ENCODE data around the gene ANKFN1. TPM values are rescaled to one million over a fixed set of nuclear protein-coding genes. Genes with fewer than 3 reads are reported as not detected.

The ANKFN1 gene
- total RNA-seq, 4 donors from 2014 or later = 0.67 to 0.94 TPM; not detected in 2

GRCh38 chr17:56367366-56367765 lies 214.1 kb downstream of the ANKFN1 start:
- Histone ChIP-seq H3K9me3 (no peaks in the 10 kb centered on the region), H3K4me3 (replicated peaks in 1 of 3) (no peak overlapping the region), H3K36me3 (no peaks in the 10 kb centered on the region), H3K27me3 (no peaks in the 10 kb centered on the region), H3K4me1 (no peaks in the 10 kb centered on the region), H3K27ac (no peak overlapping the region)
- WGBS, 2 donors = 78 to 86% methylated on average over 1 of the region's 1 CpG
- intact Hi-C loops (cut with DNase I) = no loop called here
- no peak for DNase-seq
- no peak for TF ChIP-seq POLR2A (IDR thresholded peaks at IDR 0.05)
- TF ChIP-seq, protein P1, sequence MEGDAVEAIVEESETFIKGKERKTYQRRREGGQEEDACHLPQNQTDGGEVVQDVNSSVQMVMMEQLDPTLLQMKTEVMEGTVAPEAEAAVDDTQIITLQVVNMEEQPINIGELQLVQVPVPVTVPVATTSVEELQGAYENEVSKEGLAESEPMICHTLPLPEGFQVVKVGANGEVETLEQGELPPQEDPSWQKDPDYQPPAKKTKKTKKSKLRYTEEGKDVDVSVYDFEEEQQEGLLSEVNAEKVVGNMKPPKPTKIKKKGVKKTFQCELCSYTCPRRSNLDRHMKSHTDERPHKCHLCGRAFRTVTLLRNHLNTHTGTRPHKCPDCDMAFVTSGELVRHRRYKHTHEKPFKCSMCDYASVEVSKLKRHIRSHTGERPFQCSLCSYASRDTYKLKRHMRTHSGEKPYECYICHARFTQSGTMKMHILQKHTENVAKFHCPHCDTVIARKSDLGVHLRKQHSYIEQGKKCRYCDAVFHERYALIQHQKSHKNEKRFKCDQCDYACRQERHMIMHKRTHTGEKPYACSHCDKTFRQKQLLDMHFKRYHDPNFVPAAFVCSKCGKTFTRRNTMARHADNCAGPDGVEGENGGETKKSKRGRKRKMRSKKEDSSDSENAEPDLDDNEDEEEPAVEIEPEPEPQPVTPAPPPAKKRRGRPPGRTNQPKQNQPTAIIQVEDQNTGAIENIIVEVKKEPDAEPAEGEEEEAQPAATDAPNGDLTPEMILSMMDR (IDR thresholded peaks at IDR 0.05) = no peak

DNA sequence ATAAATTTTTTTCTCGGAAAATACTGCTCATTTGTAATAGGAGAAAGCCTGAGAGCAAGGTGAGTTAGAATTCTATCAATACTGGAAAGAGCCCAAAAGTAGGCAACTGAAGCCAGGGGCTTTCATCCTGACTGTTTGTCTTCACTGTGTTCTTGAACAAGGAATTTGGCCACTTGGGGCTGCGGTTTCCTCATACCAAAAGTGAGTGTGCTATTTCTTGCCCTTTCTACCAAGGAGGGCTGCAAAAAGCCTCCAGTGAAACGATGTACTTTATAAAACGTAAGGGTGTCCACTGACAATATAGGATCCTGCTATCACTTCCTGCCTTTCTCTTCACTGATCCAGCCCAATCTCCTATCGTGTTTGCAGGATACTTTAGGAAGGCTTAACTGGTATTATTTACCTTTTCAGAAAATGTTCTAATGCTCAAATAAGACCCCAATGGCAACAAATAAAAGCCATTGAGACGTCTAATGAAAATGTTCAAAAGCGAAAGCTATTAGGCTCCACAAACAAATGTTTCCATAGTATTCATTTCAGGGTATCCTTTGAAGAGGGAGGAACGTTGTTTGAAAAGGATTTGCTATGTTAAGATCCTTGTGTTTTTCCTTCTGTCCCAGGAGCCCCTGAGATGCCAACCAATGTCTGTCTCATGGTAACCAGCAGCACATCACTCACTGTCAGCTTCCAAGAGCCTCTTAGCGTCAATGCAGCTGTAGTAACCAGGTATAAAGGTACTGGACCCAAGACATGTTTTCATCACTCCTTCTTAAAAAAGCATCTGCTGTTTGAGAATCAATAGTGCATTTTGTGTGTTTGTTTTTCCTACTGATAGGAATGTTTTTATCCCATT lies 220.9 kb downstream of the ANKFN1 start:
- no peaks in the 10 kb centered on the region for H3K27me3 ChIP-seq
- intact Hi-C loops (cut with DNase I) = no loop called here
- TF ChIP-seq, protein P1 (IDR thresholded peaks at IDR 0.05) = no peak
- WGBS, 2 donors = 23 to 33% methylated on average over 9 of the region's 9 CpGs
- no peaks in the 10 kb centered on the region for H3K36me3 ChIP-seq
- H3K9me3 ChIP-seq = no peaks in the 10 kb centered on the region
- peaks cover 0 to 4% of the 10 kb centered on the region in 2 donors for H3K4me1 ChIP-seq
- H3K4me3 ChIP-seq (replicated peaks in 1 of 3) = no peak overlapping the region
- peak; percentile 2 to 7 for DNase-seq
- no peak overlapping the region for H3K27ac ChIP-seq

- DNase-seq = no peak
- Histone ChIP-seq H3K27me3 (no peaks in the 10 kb centered on the region), H3K9me3 (no peaks in the 10 kb centered on the region), H3K4me3 (replicated peaks in 1 of 3) (no peak overlapping the region), H3K36me3 (no peaks in the 10 kb centered on the region), H3K4me1 (no peaks in the 10 kb centered on the region), H3K27ac (no peak overlapping the region)
- TF ChIP-seq, protein P1 (IDR thresholded peaks at IDR 0.05) = no peak
- no peak for TF ChIP-seq POLR2A (IDR thresholded peaks at IDR 0.05)
- 95 to 98% methylated on average over 1 of the region's 1 CpG for WGBS, 2 donors
- intact Hi-C loops (cut with DNase I) = no loop called here
Measured at GRCh38 chr17:56389356-56389755, 236.1 kb downstream of the ANKFN1 start.

GRCh38 chr17:56392321-56392720 lies 239.0 kb downstream of the ANKFN1 start:
- intact Hi-C loops (cut with DNase I) = no loop called here
- no peaks in the 10 kb centered on the region for H3K27me3 ChIP-seq
- TF ChIP-seq, protein P1 (IDR thresholded peaks at IDR 0.05) = no peak
- no peak for TF ChIP-seq POLR2A (IDR thresholded peaks at IDR 0.05)
- no peak overlapping the region for H3K27ac ChIP-seq
- WGBS, 2 donors = 78 to 79% methylated on average over 4 of the region's 4 CpGs
- peaks cover 0 to 5% of the 10 kb centered on the region in 2 donors for H3K4me1 ChIP-seq
- H3K4me3 ChIP-seq (replicated peaks in 1 of 3) = no peak overlapping the region
- no peaks in the 10 kb centered on the region for H3K9me3 ChIP-seq
- no peaks in the 10 kb centered on the region for H3K36me3 ChIP-seq
- no peak for DNase-seq

- intact Hi-C loops (cut with DNase I) = no loop called here
Measured at GRCh38 chr17:56393156-56393555, 239.9 kb downstream of the ANKFN1 start.

More at GRCh38 chr17:56393156-56393555, 239.9 kb downstream of the ANKFN1 start:
- H3K4me3 ChIP-seq (replicated peaks in 1 of 3) = no peak overlapping the region
- H3K27ac ChIP-seq = no peak overlapping the region
- DNase-seq = no peak
- no peaks in the 10 kb centered on the region for H3K9me3 ChIP-seq
- TF ChIP-seq, protein P1 (IDR thresholded peaks at IDR 0.05) = no peak
- no peak for TF ChIP-seq POLR2A (IDR thresholded peaks at IDR 0.05)
- H3K36me3 ChIP-seq = no peaks in the 10 kb centered on the region
- peaks cover 0 to 5% of the 10 kb centered on the region in 2 donors for H3K4me1 ChIP-seq
- H3K27me3 ChIP-seq = no peaks in the 10 kb centered on the region
